GM23338 (cell line): ENCODE results near the gene CES3.

Source experiments
- CREB1 ChIP-seq: fragments of 250-450 bp; sonication (Bioruptor Pico); IDR thresholded peaks from 2 replicates; pipeline ENCODE4 v1.5.0; 2020; ENCODE audit warnings: low read depth, mild to moderate bottlenecking, moderate library complexity
- CTCF ChIP-seq, 2 experiments: fragments of 200-600 bp in 1 of 2; sonication (generic) in 1 of 2; conservative IDR thresholded peaks; 2 replicates each; pipeline versions ENCODE4 v1.5.1 to v1.6.1; 2016 to 2017; ENCODE audit warnings: antibody characterized with exemption in 2 of 2, low read depth in 2 of 2, mild to moderate bottlenecking in 2 of 2, moderate library complexity in 1 of 2
- EZH2 ChIP-seq: fragments of 200-600 bp; sonication (generic); IDR thresholded peaks from one replicate; pipeline ENCODE4 v1.8.0; 2017; ENCODE audit warnings: antibody characterized with exemption, mild to moderate bottlenecking, low read depth; ENCODE audit not compliant: unreplicated experiment
- EZH2phosphoT487 ChIP-seq: fragments of 200-600 bp; sonication (generic); IDR thresholded peaks from one replicate; pipeline ENCODE4 v1.8.1; 2018; ENCODE audit warnings: antibody characterized with exemption; ENCODE audit not compliant: unreplicated experiment
- POLR2AphosphoS5 ChIP-seq: IDR thresholded peaks from 2 replicates; pipeline ENCODE4 v1.6.1; 2016; ENCODE audit warnings: antibody characterized with exemption, low read depth

GRCh38 chr16:66919569-66920298, 41.3 kb upstream of the CES3 start:
- no peak for TF ChIP-seq CREB1
- no peak for TF ChIP-seq CTCF (conservative IDR thresholded peaks at IDR 0.05; ENCODE audit: low read depth in 2 of 2)
- no peak for TF ChIP-seq EZH2
- no peak for TF ChIP-seq POLR2AphosphoS5
- no peak for TF ChIP-seq EZH2phosphoT487
